ENCODE results near the gene PLA2G4F. TPM values are rescaled to one million over a fixed set of nuclear protein-coding genes. Genes with fewer than 3 reads are reported as not detected.

The PLA2G4F gene
- total RNA-seq, 2 experiments from 2014 or later = not detected

- H3K4me1 ChIP-seq (ENCODE audit: insufficient read depth, low read length, poor library complexity, severe bottlenecking) = peaks cover 2% of the 10 kb centered on the region
- H3K4me2 ChIP-seq (ENCODE audit: low read length) = no peak overlapping the region
- no peaks in the 10 kb centered on the region for H3K79me2 ChIP-seq (ENCODE audit: insufficient read depth, low read depth, low read length)
- no peaks in the 10 kb centered on the region for H3K36me3 ChIP-seq (ENCODE audit: insufficient read depth, low read length)
- no peak for DNase-seq (ENCODE audit: low spot score)
- no TSS peak for BruUV-seq (replicated peaks)
- intact Hi-C loops (cut with micrococcal nuclease; ENCODE audit: unreplicated experiment) = no loop called here
- no peak overlapping the region for H3K27ac ChIP-seq (ENCODE audit: low read depth, low read length, poor library complexity, severe bottlenecking)
- no peaks in the 10 kb centered on the region for H3K9me2 ChIP-seq (ENCODE audit: insufficient read depth, low read length)
- no peaks in the 10 kb centered on the region for H4K20me1 ChIP-seq (ENCODE audit: insufficient read depth, low read length)
- ChIA-PET CTCF (ENCODE audit: unreplicated experiment) (no interaction called here), POLR2A (interaction anchor here (0.7 kb wide), 1 partner anchor 10 kb away, joined by 3 read pairs; no protein-coding TSS in a partner anchor)
- no peak overlapping the region for H2AFZ ChIP-seq (ENCODE audit: low read length)
- H3K4me3 ChIP-seq (ENCODE audit: low read depth, low read length, poor library complexity, severe bottlenecking) = no peak overlapping the region
- TF ChIP-seq EZH2phosphoT487 (IDR thresholded peaks at IDR 0.05; ENCODE audit: borderline replicate concordance, low read depth, low read length) (no peak), CTCF (conservative IDR thresholded peaks at IDR 0.05; ENCODE audit: low read length) (no peak)
- no peaks in the 10 kb centered on the region for H3K9me3 ChIP-seq (ENCODE audit: low read length)
These were observed 56.2 kb downstream of the PLA2G4F start for GRCh38 chr15:42100021-42100800.

GRCh38 chr15:42097018-42097417 lies 59.4 kb downstream of the PLA2G4F start:
- Histone ChIP-seq H3K4me3 (ENCODE audit: low read depth, low read length, poor library complexity, severe bottlenecking) (no peak overlapping the region), H3K9me3 (ENCODE audit: low read length) (no peaks in the 10 kb centered on the region), H2AFZ (ENCODE audit: low read length) (no peak overlapping the region), H3K36me3 (ENCODE audit: insufficient read depth, low read length) (no peaks in the 10 kb centered on the region), H3K4me1 (ENCODE audit: insufficient read depth, low read length, poor library complexity, severe bottlenecking) (peaks cover 3% of the 10 kb centered on the region), H3K9me2 (ENCODE audit: insufficient read depth, low read length) (no peaks in the 10 kb centered on the region), H3K27ac (ENCODE audit: low read depth, low read length, poor library complexity, severe bottlenecking) (no peak overlapping the region), H3K79me2 (ENCODE audit: insufficient read depth, low read depth, low read length) (no peaks in the 10 kb centered on the region), H4K20me1 (ENCODE audit: insufficient read depth, low read length) (no peaks in the 10 kb centered on the region), H3K4me2 (ENCODE audit: low read length) (no peak overlapping the region)
- BruUV-seq (replicated peaks) = no TSS peak
- DNase-seq (ENCODE audit: low spot score) = no peak
- POLR2A ChIA-PET = no interaction called here
- TF ChIP-seq EZH2phosphoT487 (IDR thresholded peaks at IDR 0.05; ENCODE audit: borderline replicate concordance, low read depth, low read length) = no peak
- TF ChIP-seq CTCF (conservative IDR thresholded peaks at IDR 0.05; ENCODE audit: low read length) = no peak
- CTCF ChIA-PET (ENCODE audit: unreplicated experiment) = interaction anchor here (0.6 kb wide), 1 partner anchor 48 kb away, joined by 3 read pairs; no protein-coding TSS in a partner anchor
- intact Hi-C loops (cut with micrococcal nuclease; ENCODE audit: unreplicated experiment) = no loop called here

GRCh38 chr15:42094512-42094963 lies 61.9 kb downstream of the PLA2G4F start, which contains the start of gene PLA2G4D:
TSS of gene PLA2G4D (minus strand) at chr15:42094562. CDS start at chr15:42094459, 103 bp downstream.
- intact Hi-C loops (cut with micrococcal nuclease; ENCODE audit: unreplicated experiment) = no loop called here
- ChIA-PET POLR2A (interaction anchor here (0.5 to 1.4 kb wide), 3 partner anchors 9 to 140 kb away, joined by 3 to 4 read pairs (median 4); no protein-coding TSS in a partner anchor), CTCF (ENCODE audit: unreplicated experiment) (no interaction called here)
- Histone ChIP-seq H3K27ac (ENCODE audit: low read depth, low read length, poor library complexity, severe bottlenecking) (no peak within 1 kb of the TSS), H2AFZ (ENCODE audit: low read length) (no peak within 1 kb of the TSS), H3K9me2 (ENCODE audit: insufficient read depth, low read length) (no peaks in the 10 kb centered on the region), H3K4me2 (ENCODE audit: low read length) (no peak within 1 kb of the TSS), H4K20me1 (ENCODE audit: insufficient read depth, low read length) (no peaks in the 10 kb centered on the region), H3K79me2 (ENCODE audit: insufficient read depth, low read depth, low read length) (no peaks in the 10 kb centered on the region), H3K4me3 (ENCODE audit: low read depth, low read length, poor library complexity, severe bottlenecking) (no peak within 1 kb of the TSS), H3K4me1 (ENCODE audit: insufficient read depth, low read length, poor library complexity, severe bottlenecking) (peaks cover 3% of the 10 kb centered on the region), H3K9me3 (ENCODE audit: low read length) (no peaks in the 10 kb centered on the region), H3K36me3 (ENCODE audit: insufficient read depth, low read length) (no peaks in the 10 kb centered on the region)
- TF ChIP-seq EZH2phosphoT487 (IDR thresholded peaks at IDR 0.05; ENCODE audit: borderline replicate concordance, low read depth, low read length) = no peak
- TF ChIP-seq CTCF (conservative IDR thresholded peaks at IDR 0.05; ENCODE audit: low read length) = no peak
- DNase-seq (ENCODE audit: low spot score) = no peak
- BruUV-seq (replicated peaks) = no TSS peak

All from OCI-LY7 (cell line).